Fibroblast of skin of abdomen (primary cell): ENCODE results near the gene LHX1.

Experiments
- DNase-seq: peaks from one replicate; pipeline ENCODE4 v3.0.0-alpha.2; 2013

The LHX1 gene

GRCh38 chr17:36939052-36939801 lies 2.0 kb downstream of the LHX1 start:
- no peak for DNase-seq

GRCh38 chr17:36939802-36940312 lies 2.6 kb downstream of the LHX1 start:
- no peak for DNase-seq

GRCh38 chr17:36940313-36941264 lies 3.3 kb downstream of the LHX1 start:
- no peak for DNase-seq

GRCh38 chr17:36941265-36942010 lies 4.2 kb downstream of the LHX1 start:
- no peak for DNase-seq

GRCh38 chr17:36942019-36942599 lies 4.8 kb downstream of the LHX1 start:
- no peak for DNase-seq

GRCh38 chr17:36942631-36943125 lies 5.4 kb downstream of the LHX1 start:
- no peak for DNase-seq

- DNase-seq: no peak
Measured at GRCh38 chr17:36943250-36944191, 6.2 kb downstream of the LHX1 start.

- DNase-seq: no peak
Measured at GRCh38 chr17:36944553-36944952, 7.3 kb downstream of the LHX1 start.

- DNase-seq: no peak
Measured at GRCh38 chr17:36945140-36945539, 7.9 kb downstream of the LHX1 start.

- no peak for DNase-seq
Measured at GRCh38 chr17:36945959-36946725, 8.9 kb downstream of the LHX1 start.

GRCh38 chr17:36946726-36947091 lies 9.4 kb downstream of the LHX1 start:
- no peak for DNase-seq

GRCh38 chr17:36947922-36948716 lies 10.8 kb downstream of the LHX1 start:
- no peak for DNase-seq

- peak; percentile 95 for DNase-seq
Measured at GRCh38 chr17:36948717-36949460, 11.6 kb downstream of the LHX1 start, which contains the start of gene AATF. AATF (plus strand) TSS chr17:36948954; CDS start chr17:36949126, 172 bp downstream.

GRCh38 chr17:36949461-36949927 lies 12.2 kb downstream of the LHX1 start:
- DNase-seq: no peak

- no peak for DNase-seq
Measured at GRCh38 chr17:36950027-36950426, 12.8 kb downstream of the LHX1 start.

- DNase-seq: no peak
Measured at GRCh38 chr17:36951084-36951789, 14.0 kb downstream of the LHX1 start.

- DNase-seq: no peak
Measured at GRCh38 chr17:36971508-36971907, 34.2 kb downstream of the LHX1 start.
